IMR-90 (cell line): Measurements from ENCODE around the gene TIA1. TPM values are rescaled to one million over a fixed set of nuclear protein-coding genes. Genes with fewer than 3 reads are reported as not detected.

Experiments
- ATAC-seq: fragments of 200-7000 bp; cut with Tn5 transposase; 2 replicates; pipeline ENCODE4 v1.9.1; 2020; ENCODE audit warnings: low read depth, mild to moderate bottlenecking, moderate library complexity
- BruUV-seq: library from RNA; stranded (reverse); fragments of 400-500 nt; replicated peaks from 2 replicates; lab custom pipeline; 2021; lab: Mats Ljungman, UMichigan
- CTCF ChIA-PET: fragments of 300-600 bp; formaldehyde crosslinking; extraction: SDS; loops from one replicate; lab custom pipeline; 2021; ENCODE audit warnings: antibody characterized with exemption; lab: Yijun Ruan, JAX
- POLR2A ChIA-PET: fragments of 300-600 bp; sonication (Branson Sonifier 250); formaldehyde crosslinking; loops from one replicate; lab custom pipeline; 2022; ENCODE audit warnings: antibody characterized with exemption; ENCODE audit not compliant: unreplicated experiment; lab: Charles Lee
- DNase-seq: peaks from one replicate; pipeline ENCODE4 v3.0.0; 2013
- H2AFZ ChIP-seq: replicated peaks from 2 replicates; pipeline ENCODE3; 2013; ENCODE audit warnings: low read length, mild to moderate bottlenecking; ENCODE audit not compliant: poor library complexity
- H2AK5ac ChIP-seq: 2 replicates; pipeline ENCODE4 v1.6.1; 2013; ENCODE audit warnings: low read depth, low read length, inconsistent platforms
- H2AK9ac ChIP-seq: replicated peaks from 2 replicates; pipeline ENCODE3; 2013; ENCODE audit warnings: mild to moderate bottlenecking, low read depth, low read length, moderate library complexity; ENCODE audit not compliant: poor library complexity
- H2BK120ac ChIP-seq: 2 replicates; pipeline ENCODE4 v1.6.1; 2013; ENCODE audit warnings: low read depth, low read length, inconsistent platforms
- H2BK15ac ChIP-seq: 3 replicates; pipeline ENCODE4 v1.6.1; 2013; ENCODE audit warnings: low read depth, low read length, inconsistent platforms
- H2BK20ac ChIP-seq: 2 replicates; pipeline ENCODE4 v1.6.1; 2013; ENCODE audit warnings: low read depth, mild to moderate bottlenecking, inconsistent platforms, low read length, moderate library complexity
- H2BK5ac ChIP-seq: 2 replicates; pipeline ENCODE4 v1.6.1; 2013; ENCODE audit warnings: mild to moderate bottlenecking, low read depth, low read length, inconsistent platforms; ENCODE audit not compliant: poor library complexity, severe bottlenecking
- H3K14ac ChIP-seq: replicated peaks from 2 replicates; pipeline ENCODE4 v1.6.1; 2013; ENCODE audit warnings: low read depth, low read length, inconsistent platforms
- H3K18ac ChIP-seq: 2 replicates; pipeline ENCODE4 v1.6.1; 2013; ENCODE audit warnings: low read depth, low read length, control low read depth
- H3K23ac ChIP-seq: 2 replicates; pipeline ENCODE4 v1.6.1; 2013; ENCODE audit warnings: low read depth, low read length, inconsistent platforms
- H3K27ac ChIP-seq: 2 replicates; pipeline ENCODE4 v1.5.1; 2013; ENCODE audit warnings: mild to moderate bottlenecking, control low read depth, low read length; ENCODE audit not compliant: insufficient read depth
- H3K27me3 ChIP-seq: 2 replicates; pipeline ENCODE4 v1.6.1; 2013; ENCODE audit warnings: low read length; ENCODE audit not compliant: control insufficient read depth, insufficient read depth
- H3K36me3 ChIP-seq: 2 replicates; pipeline ENCODE4 v1.6.1; 2013; ENCODE audit warnings: low read length, mixed read lengths; ENCODE audit not compliant: control insufficient read depth, insufficient read depth
- H3K4ac ChIP-seq: 2 replicates; pipeline ENCODE4 v1.6.1; 2013; ENCODE audit warnings: low read depth, low read length, inconsistent platforms
- H3K4me1 ChIP-seq: 2 replicates; pipeline ENCODE4 v1.6.1; 2013; ENCODE audit warnings: low read length, mixed read lengths; ENCODE audit not compliant: control insufficient read depth, insufficient read depth
- H3K4me2 ChIP-seq: 2 replicates; pipeline ENCODE4 v1.6.1; 2013; ENCODE audit warnings: low read depth, mild to moderate bottlenecking, control low read depth, low read length, moderate library complexity
- H3K4me3 ChIP-seq: 2 replicates; pipeline ENCODE4 v1.5.1; 2013; ENCODE audit warnings: low read depth, mild to moderate bottlenecking, control low read depth, low read length, moderate library complexity; ENCODE audit not compliant: insufficient read depth
- H3K56ac ChIP-seq: 2 replicates; pipeline ENCODE4 v1.6.1; 2013; ENCODE audit warnings: low read length, inconsistent platforms; ENCODE audit not compliant: insufficient read depth; ENCODE audit errors: extremely low read depth
- H3K79me1 ChIP-seq, 2 experiments: 2 replicates each; pipeline ENCODE4 v1.6.1; 2013; ENCODE audit warnings: low read length in 2 of 2, inconsistent platforms in 1 of 2, low read depth in 1 of 2
- H3K9ac ChIP-seq: 2 replicates; pipeline ENCODE4 v1.6.1; 2013; ENCODE audit warnings: low read depth, low read length, control low read depth
- H3K9me1 ChIP-seq: 2 replicates; pipeline ENCODE4 v1.6.1; 2013; ENCODE audit warnings: low read length, inconsistent platforms; ENCODE audit not compliant: insufficient read depth
- H3K9me3 ChIP-seq: 2 replicates; pipeline ENCODE4 v1.6.1; 2013; ENCODE audit warnings: low read length; ENCODE audit not compliant: control insufficient read depth, insufficient read depth
- H4K20me1 ChIP-seq: 2 replicates; pipeline ENCODE4 v1.6.1; 2013; ENCODE audit warnings: low read length, inconsistent platforms; ENCODE audit not compliant: insufficient read depth
- H4K5ac ChIP-seq: 2 replicates; pipeline ENCODE4 v1.6.1; 2013; ENCODE audit warnings: mild to moderate bottlenecking, low read depth, low read length, control low read depth
- H4K8ac ChIP-seq, 2 experiments: 2 replicates each; pipeline ENCODE4 v1.6.1; 2013; ENCODE audit warnings: low read depth in 2 of 2, low read length in 2 of 2, control low read depth in 1 of 2, inconsistent platforms in 1 of 2
- H4K91ac ChIP-seq: 2 replicates; pipeline ENCODE4 v1.6.1; 2013; ENCODE audit warnings: low read depth, low read length, inconsistent platforms; ENCODE audit not compliant: insufficient read depth
- BHLHE40 ChIP-seq: fragments of 150-350 bp; IDR thresholded peaks from 2 replicates; pipeline ENCODE4 v1.6.1; 2016; ENCODE audit warnings: mild to moderate bottlenecking, low read depth, low read length
- CEBPB ChIP-seq: IDR thresholded peaks from 2 replicates; pipeline ENCODE4 v1.6.1; 2012; ENCODE audit warnings: low read depth, low read length, improper control_type of control experiment
- CHD1 ChIP-seq: IDR thresholded peaks from 2 replicates; pipeline ENCODE4 v1.6.1; 2012; ENCODE audit warnings: low read depth, low read length, improper control_type of control experiment
- FOS ChIP-seq: fragments of 150-350 bp; IDR thresholded peaks from 2 replicates; pipeline ENCODE4 v1.6.1; 2016; ENCODE audit warnings: low read depth, low read length
- MAFK ChIP-seq: IDR thresholded peaks from 2 replicates; pipeline ENCODE4 v1.6.1; 2012; ENCODE audit warnings: low read depth, low read length, improper control_type of control experiment
- MAZ ChIP-seq: IDR thresholded peaks from 2 replicates; pipeline ENCODE4 v1.6.1; 2012; ENCODE audit warnings: low read depth, mild to moderate bottlenecking, low read length, improper control_type of control experiment, moderate library complexity, borderline replicate concordance
- MXI1 ChIP-seq: IDR thresholded peaks from 2 replicates; pipeline ENCODE4 v1.6.1; 2012; ENCODE audit warnings: low read depth, mild to moderate bottlenecking, low read length, moderate library complexity, borderline replicate concordance
- POLR2A ChIP-seq: IDR thresholded peaks from 2 replicates; pipeline ENCODE4 v1.6.1; 2012; ENCODE audit warnings: mild to moderate bottlenecking, low read depth, low read length
- RAD21 ChIP-seq: IDR thresholded peaks from 2 replicates; pipeline ENCODE4 v1.6.1; 2012; ENCODE audit warnings: low read length, improper control_type of control experiment
- RCOR1 ChIP-seq: IDR thresholded peaks from 2 replicates; pipeline ENCODE4 v1.6.1; 2012; ENCODE audit warnings: mild to moderate bottlenecking, low read length, improper control_type of control experiment; ENCODE audit not compliant: insufficient replicate concordance
- SMC3 ChIP-seq: fragments of 150-350 bp; IDR thresholded peaks from 2 replicates; pipeline ENCODE4 v1.6.1; 2016; ENCODE audit warnings: low read depth, mild to moderate bottlenecking, antibody characterized with exemption, low read length, moderate library complexity
- WGBS, 2 experiments: methylation state at CpG; one replicate each; pipeline versions ENCODE4 v1.1.5 to v1.1.7; 2013; ENCODE audit warnings: missing lambda C conversion rate in 2 of 2; ENCODE audit not compliant: insufficient read length in 1 of 2; ENCODE audit errors: extremely low coverage in 2 of 2; 5-methylcytosine and 5-hydroxymethylcytosine counted together
- dilution Hi-C: fragments of 300-500 bp; cut with HindIII; formaldehyde crosslinking; loops from one replicate; pipeline ENCODE4 v1.14.3; 2018; ENCODE audit warnings: low sequenced_read_pairs; ENCODE audit not compliant: unreplicated experiment
- in situ Hi-C: fragments of 300-500 bp; cut with MboI; formaldehyde crosslinking; loops from 3 replicates; pipeline ENCODE4 v1.14.3; 2019; ENCODE audit warnings: low sequenced_read_pairs, inconsistent platforms, mixed read lengths
- intact Hi-C: fragments of 100-400 bp; cut with micrococcal nuclease; formaldehyde crosslinking; loops from 2 replicates; pipeline ENCODE4 v1.10.0; 2022
- polyA plus RNA-seq, 3 experiments: library from polyadenylated mRNA; depleted of rRNA; stranded (reverse); fragments of >200 nt; gene quantifications; 2 replicates each; pipeline ENCODE4 v1.2.3, GENCODE V29; 2012; ENCODE audit warnings: low replicate concordance in 1 of 3
- total RNA-seq: library from RNA; depleted of rRNA; stranded (reverse); fragments of >200 nt; gene quantifications from 2 replicates; pipeline ENCODE4 v1.2.3, GENCODE V29; 2012
- TF ChIP-seq, protein P1 (sequence below): fragments of 150-350 bp; IDR thresholded peaks from 2 replicates; pipeline ENCODE4 v1.6.1; 2017; ENCODE audit warnings: mild to moderate bottlenecking, antibody characterized with exemption, low read length, low read depth
- TF ChIP-seq, protein P2 (sequence below): fragments of 150-350 bp; IDR thresholded peaks from 2 replicates; pipeline ENCODE4 v1.6.1; 2016; ENCODE audit warnings: low read depth, mild to moderate bottlenecking, low read length, moderate library complexity, borderline replicate concordance

Gene TIA1
- total and polyA plus RNA-seq, 2 of the 4 experiments (the other 2 are of a cell fraction) = 72.7 to 103 TPM

DNA sequence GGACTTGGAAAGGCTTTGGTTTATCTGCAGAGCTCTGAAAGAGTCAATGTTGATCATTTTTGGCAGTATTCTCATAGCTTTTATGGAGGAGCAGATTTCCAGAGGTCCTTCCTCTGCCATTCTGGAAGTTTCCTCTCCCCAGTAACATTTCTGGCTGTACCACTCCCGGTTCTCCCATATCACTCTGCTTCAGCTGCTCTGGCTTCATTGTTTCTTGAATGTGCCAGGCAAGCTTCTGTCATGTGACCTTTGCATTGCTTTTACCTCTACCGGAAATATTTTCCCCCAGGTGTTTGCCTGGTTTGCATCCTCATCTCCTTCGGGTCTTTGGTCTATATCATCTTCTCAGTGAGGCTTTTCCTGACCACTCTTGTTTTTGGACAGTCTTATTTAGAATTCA is 21.9 kb upstream of the TIA1 start:
- H3K4me1 ChIP-seq = no peaks in the 10 kb centered on the region
- H4K20me1 ChIP-seq = no peaks in the 10 kb centered on the region
- DNase-seq (no peak), ATAC-seq (no peak)
- no peak overlapping the region for H2AK9ac ChIP-seq
- no peak overlapping the region for H3K9ac ChIP-seq
- H4K5ac ChIP-seq = no peak overlapping the region
- no peak overlapping the region for H3K56ac ChIP-seq
- BruUV-seq = no TSS peak
- no peak overlapping the region for H2BK15ac ChIP-seq
- peaks cover 0 to 2% of the 10 kb centered on the region in 2 experiments; a peak in 2 of 4 replicates for H3K79me1 ChIP-seq
- H3K27ac ChIP-seq = no peak overlapping the region
- H3K4me2 ChIP-seq = no peak overlapping the region
- no peak overlapping the region for H2BK120ac ChIP-seq
- H3K14ac ChIP-seq = no peak overlapping the region
- POLR2A ChIA-PET = no interaction called here
- no peak overlapping the region for H3K18ac ChIP-seq
- intact Hi-C loops = no loop called here
- H4K8ac ChIP-seq = no peak overlapping the region
- H2BK5ac ChIP-seq = no peak overlapping the region
- in situ Hi-C loops = no loop called here
- H3K36me3 ChIP-seq = peaks cover 19% of the 10 kb centered on the region
- no peak overlapping the region for H4K91ac ChIP-seq
- CTCF ChIA-PET = no interaction called here
- H3K4ac ChIP-seq = no peak overlapping the region
- dilution Hi-C loops = no loop called here
- H3K27me3 ChIP-seq = no peaks in the 10 kb centered on the region
- TF ChIP-seq POLR2A (no peak), FOS (no peak), MXI1 (no peak), RCOR1 (no peak), CEBPB (no peak), SMC3 (no peak), MAFK (no peak), MAZ (no peak), CHD1 (no peak), BHLHE40 (no peak), RAD21 (no peak)
- TF ChIP-seq, protein P1, sequence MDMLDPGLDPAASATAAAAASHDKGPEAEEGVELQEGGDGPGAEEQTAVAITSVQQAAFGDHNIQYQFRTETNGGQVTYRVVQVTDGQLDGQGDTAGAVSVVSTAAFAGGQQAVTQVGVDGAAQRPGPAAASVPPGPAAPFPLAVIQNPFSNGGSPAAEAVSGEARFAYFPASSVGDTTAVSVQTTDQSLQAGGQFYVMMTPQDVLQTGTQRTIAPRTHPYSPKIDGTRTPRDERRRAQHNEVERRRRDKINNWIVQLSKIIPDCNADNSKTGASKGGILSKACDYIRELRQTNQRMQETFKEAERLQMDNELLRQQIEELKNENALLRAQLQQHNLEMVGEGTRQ = no peak
- TF ChIP-seq, protein P2, sequence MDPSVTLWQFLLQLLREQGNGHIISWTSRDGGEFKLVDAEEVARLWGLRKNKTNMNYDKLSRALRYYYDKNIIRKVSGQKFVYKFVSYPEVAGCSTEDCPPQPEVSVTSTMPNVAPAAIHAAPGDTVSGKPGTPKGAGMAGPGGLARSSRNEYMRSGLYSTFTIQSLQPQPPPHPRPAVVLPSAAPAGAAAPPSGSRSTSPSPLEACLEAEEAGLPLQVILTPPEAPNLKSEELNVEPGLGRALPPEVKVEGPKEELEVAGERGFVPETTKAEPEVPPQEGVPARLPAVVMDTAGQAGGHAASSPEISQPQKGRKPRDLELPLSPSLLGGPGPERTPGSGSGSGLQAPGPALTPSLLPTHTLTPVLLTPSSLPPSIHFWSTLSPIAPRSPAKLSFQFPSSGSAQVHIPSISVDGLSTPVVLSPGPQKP = no peak
- H3K4me3 ChIP-seq = no peak overlapping the region
- H3K9me3 ChIP-seq = no peaks in the 10 kb centered on the region
- no peak overlapping the region for H2BK20ac ChIP-seq
- WGBS, 2 experiments = 81% methylated on average over 2 of the region's 3 CpGs; no CpG with 5 or more reads in 1 of the 2 experiments
- H2AK5ac ChIP-seq = no peak overlapping the region
- H2AFZ ChIP-seq = no peak overlapping the region
- no peak overlapping the region for H3K23ac ChIP-seq
- H3K9me1 ChIP-seq = no peaks in the 10 kb centered on the region
